ENCODE measurements around the gene SRGAP1.
"Not testable (repeated sequence)": the region's sequence is repeated elsewhere in the genome, so short reads cannot be mapped to it uniquely, and the experiment has no call there.

The SRGAP1 gene

DNA sequence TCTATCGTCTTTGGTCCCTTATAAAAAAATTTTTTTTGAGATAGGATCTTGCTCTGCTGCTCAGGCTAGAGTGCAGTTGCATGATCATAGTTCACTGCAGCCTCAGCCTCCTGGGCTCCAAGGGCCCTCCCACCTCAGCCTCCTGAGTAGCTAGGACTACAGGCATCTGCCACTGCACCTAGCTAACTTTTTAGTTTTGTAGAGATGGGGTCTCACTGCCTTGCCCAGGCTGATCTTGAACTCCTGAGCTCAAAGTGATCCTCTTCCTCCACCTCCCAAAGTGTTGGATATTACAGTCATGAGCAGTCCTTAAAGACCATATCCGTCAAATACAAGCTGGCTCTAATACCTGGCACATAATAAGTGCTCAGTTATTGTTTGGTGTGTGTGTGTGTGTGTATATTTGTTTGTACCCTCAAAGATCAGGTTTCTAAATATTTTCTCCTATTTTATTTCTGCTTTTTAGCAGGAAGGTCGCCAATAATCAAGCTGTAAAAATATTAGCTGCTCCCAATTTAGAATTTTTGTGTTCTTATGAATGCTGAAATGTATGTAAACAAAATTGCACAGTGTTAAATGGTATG lies 30.5 kb downstream of the SRGAP1 start:
- DNase-seq, result no peak

DNA sequence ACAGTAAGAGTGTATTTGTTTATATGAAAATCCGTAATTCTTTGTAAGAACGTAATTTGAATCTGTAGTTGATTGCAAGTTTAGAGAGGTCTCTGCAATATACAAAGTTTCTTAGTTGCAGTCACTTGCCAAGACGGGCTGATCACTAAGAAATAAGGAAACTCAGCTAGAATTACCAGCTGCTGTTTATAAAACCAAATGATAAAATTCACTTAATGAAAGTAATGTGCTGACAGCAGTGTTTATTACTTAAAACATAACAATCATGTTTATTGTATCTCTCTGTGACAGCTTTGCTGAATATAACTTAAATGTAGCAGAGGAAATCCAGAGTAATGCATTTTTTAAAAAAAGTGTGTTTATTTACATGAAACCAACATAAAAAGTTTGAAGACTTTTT lies 31.2 kb downstream of the SRGAP1 start:
- no peak for DNase-seq

DNA sequence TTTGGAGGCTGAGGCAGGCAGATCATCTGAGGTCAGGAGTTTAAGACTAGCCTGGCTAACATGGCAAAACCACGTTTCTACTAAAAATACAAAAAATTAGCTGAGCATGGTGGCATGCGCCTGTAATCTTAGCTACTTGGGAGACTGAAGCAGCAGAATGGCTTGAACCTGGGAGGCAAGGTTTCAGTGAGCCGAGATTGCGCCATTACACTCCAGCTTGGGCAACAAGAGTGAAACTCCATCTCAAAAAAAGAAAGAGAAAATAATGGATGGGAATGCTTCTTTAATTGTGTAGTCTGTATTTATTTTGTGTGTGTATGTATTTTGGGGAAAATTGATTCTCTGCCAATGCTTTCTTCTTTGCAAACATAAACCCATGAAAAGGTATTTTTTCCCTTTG lies 32.5 kb downstream of the SRGAP1 start:
- no peak for DNase-seq

DNA sequence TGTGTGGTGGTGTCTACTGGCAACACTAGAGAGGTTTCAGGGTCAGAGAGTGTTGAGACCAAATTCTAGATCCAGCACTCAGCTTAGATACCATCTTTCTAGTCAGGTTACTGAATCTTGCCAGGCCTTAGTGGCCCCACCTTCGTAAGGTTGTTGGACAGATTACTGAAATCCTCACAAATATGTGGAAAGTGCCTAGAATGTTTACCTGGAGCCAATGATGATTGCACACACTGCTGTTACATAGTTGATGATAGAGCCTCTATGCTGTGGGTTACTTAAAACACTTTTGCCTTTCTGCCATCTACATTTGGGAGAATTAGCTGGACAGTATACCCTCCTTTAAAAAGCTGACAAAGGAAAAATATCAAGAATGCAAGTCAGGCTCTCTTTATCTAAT lies 33.2 kb downstream of the SRGAP1 start:
- DNase-seq, result no peak

DNA sequence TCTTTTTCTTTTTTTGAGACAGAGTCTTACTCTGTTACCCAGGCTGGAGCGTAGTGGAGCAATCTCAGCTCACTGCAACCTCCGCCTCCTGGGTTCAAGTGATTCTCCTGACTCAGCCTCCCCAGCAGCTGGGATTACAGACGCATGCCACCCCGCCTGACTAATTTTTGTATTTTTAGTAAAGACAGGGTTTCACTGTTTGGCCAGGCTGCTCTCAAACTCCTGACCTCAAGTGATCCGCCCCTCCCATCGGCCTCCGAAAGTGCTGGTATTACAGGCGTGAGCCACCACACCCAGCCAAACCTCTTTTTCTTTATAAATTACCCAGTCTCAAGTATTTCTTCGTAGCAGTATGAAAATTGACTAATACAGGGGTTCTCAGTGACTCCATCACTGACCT lies 35.7 kb downstream of the SRGAP1 start:
- DNase-seq, result not testable (repeated sequence)

DNA sequence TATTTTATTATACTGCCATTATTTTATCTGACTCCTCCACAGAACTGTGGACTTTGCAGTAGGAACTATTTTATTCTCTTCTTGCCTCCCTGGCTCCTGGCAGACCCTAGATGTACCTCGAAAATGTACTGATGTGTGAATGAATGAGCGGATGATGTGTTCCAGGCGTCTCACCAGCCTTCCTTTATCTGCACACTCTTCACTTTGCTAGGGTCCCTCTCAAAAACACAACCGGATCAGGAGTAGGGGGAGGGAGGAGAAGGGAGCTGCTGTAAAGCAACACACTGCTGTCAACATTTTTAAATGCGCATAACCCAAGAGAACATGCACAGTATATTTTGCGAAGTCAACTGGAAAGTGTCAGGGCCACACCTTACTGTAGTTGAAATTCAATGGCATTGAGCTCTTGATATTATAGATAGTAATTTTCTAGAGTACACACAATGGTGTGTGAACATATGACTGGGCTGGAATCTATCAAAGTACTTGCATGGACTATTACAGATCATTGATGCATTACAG lies 36.3 kb downstream of the SRGAP1 start:
- DNase-seq, result no peak

DNA sequence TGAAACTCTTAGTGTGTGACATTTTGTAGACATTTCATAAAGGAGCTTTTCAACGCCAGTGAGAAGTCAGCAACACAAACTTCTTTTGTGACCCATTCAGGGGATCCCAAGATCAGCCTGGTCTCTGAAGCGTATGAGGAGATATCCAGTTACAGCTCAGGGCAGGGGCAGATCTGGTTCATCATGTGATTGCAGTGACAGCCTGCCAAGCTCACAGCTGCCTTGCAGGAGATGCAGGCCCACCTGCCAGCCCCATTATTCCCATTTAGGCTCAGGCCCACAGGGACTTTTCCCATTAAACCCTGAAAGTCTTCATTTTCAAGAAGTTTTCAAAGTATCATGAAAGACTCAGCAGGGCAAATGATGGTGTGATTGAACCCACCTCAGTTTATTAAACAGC lies 38.3 kb downstream of the SRGAP1 start:
- DNase-seq, result no peak

DNA sequence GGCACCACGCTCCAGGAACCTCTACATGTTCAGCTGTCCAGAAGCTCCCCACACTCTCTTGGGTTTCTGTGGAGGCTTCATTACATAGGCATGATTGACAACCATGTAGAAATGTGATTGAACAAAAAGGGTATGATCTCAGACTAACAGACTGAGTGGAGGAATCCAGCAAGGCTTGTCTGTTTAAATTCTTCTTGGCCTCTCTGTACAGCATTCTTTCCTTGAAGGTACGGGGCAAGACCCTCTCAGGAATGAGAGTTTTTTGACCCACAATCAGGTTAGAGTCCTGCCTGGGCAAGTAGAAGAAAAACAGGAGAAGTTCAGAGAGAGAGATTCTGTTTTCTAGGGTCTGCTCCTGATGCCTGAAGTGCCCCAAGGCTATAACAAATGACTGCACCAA lies 40.9 kb downstream of the SRGAP1 start:
- DNase-seq, result no peak

DNA sequence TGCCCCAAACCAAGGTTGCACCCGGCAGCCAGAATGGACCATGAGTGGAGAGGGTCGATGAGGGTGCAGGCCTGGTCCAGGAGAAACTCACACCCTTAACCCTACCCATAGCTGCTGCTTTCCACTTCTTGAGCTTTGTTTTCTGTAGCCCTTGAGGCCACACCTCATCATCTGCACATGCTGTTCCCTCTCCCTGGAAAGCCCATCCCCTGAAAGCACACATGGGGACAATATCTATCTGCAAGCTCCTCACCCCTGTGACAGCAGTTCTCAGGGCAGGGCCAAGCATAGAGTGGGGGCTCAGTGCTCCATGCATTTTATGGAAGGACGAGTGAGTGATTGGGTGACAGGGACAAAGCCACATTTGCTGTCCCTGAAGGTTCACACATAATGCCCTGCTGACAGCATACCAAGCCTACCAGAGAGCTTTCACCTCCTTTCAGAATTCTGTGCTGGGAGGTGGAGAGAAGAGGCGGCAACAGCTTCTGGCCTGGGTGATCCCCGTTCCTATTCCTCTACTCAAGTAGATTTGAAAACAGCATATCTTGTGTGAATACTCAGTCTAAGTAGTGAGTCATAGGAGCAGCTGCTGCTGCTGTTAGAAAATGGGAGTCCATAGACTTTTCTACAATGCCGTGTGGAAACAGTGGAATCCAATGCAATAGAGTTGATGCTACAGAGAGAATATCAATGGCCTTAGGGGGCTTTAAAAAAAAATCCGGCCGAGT lies 44.6 kb downstream of the SRGAP1 start:
- DNase-seq, result no peak

DNA sequence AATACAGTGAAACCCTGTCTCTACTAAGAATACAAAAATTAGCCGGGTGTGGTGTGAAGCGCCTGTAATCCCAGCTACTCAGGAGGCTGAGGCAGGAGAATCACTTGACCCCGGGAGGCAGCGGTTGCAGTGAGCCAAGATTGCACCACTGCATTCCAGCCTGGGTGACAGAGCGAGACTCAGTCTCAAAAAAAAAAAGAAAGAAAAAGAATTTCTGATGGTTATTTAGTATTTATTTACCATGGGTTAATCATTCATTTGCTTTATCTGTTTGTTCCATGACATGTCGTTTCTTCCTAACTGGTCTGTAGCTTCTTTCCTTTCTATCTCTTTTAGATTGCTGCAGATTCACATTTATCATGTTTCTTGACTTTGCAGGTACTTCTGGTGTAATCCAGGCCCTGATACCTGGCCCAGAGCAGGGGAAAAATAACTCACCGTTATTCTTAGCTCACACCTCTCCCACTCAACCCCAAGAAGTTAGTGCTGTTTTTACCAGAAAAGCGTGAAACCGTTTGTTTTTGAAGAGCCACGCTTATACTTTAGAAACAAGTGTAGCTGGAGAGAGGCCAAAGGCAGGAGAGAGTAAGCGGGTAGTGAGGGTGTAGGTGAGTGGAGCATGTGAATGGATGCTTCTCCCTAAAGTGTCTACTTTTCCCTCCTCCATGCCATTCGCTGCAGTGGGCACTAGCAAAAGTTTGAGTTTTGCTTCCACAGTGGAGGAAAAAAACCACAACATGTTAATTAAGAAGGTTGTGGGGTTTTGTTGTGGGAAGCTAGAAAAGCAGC lies 45.4 kb downstream of the SRGAP1 start:
- no peak for DNase-seq

DNA sequence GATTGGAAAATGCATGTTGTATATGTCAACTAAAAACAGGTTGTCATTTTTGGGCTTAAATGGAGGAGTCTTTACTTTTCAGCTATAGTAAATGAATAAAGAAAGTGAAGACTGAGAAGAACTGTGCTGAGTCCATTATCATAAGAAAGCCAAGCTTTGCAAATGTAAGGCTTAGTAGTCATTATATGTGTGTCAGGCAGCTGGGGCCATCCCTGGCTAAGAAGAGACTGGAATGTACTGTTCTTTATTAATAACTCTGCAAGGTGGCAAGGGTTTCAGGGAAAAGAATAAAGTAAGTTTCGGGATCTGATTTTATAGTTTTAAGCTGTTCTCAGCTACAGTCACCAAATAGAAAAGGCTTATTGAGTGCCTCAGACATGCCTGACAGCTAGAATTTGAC lies 48.7 kb downstream of the SRGAP1 start:
- no peak for DNase-seq

DNA sequence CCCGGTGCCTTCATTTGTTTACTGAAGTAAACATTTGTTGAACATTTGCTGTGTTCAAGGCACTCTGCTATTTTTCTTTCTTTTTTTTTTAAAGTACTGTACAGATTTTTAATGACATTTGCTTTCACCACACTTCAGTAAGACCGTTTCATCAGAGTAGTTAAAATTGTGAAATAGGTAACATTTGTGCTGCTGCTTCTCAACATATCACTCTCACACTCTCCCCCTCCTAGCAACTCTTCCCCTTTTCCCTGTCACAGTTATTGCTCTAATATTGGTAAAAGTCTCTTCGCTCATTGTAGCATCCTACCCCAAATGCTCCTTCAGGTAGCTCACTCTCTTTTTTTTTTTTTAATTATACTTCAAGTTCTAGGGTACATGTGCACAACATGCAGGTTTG lies 49.6 kb downstream of the SRGAP1 start:
- DNase-seq, result no peak

DNA sequence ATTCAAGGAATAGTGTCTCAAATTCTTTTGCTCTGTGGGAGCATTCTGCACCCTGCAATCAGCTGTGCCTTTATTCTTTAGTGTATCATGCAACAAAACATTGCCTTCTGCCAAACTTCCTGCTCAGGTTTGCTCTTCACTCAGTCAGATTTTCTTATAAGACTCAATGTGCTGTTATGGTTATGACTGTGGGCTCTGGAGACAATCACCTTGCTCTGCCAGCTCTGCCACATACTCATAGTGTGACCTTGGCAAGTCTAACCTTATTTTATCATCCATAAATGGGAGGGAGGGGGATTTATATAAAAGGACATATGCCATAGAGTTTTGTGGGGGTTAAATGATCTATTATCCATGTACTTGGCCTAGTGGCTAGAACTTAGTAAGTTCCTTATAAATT lies 51.3 kb downstream of the SRGAP1 start:
- no peak for DNase-seq

DNA sequence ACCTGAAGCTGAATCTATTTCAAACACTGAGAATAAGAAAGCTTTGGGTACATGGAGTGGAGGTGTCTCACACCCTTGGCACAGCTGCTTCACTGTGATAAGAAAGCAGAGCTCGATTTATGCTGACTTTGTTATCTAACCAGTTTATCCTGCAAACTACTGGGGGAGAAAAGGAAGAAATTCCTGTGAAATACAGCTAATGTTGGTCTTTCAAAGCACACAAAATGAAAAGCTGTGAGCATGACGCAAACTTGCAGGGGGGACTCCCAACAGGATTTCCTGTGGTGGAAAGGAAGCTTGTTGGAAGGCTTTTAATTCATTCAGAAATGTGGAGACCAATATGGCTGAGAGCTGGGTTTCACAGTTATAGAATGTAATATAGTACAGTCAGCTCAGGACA lies 53.4 kb downstream of the SRGAP1 start:
- no peak for DNase-seq

DNA sequence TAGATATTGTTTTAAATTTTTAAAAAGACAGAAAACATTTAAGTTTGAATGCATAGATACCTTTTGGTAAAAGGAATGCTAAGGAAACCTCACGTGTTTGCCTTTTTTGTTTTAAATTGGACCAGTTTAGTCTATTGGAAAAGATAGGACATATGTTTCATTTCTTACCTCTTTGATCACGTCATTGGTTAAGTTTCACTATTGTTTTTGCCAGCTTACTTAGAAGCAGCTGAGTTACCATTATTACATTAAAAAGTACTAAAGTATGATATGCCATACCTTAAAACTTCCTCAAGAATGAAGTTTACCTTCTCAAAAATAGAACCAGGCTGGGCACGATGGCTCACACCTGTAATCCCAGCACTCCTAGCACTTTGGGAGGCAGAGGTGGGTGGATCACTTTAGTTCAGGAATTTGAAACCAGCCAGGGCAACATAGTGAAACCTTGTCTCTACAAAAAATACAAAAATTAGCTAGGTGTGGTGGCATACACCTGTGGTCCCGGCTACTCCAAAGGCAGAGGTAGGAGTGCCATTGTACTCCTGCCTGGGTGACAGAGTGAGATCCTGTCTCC lies 54.4 kb downstream of the SRGAP1 start:
- no peak for DNase-seq

DNA sequence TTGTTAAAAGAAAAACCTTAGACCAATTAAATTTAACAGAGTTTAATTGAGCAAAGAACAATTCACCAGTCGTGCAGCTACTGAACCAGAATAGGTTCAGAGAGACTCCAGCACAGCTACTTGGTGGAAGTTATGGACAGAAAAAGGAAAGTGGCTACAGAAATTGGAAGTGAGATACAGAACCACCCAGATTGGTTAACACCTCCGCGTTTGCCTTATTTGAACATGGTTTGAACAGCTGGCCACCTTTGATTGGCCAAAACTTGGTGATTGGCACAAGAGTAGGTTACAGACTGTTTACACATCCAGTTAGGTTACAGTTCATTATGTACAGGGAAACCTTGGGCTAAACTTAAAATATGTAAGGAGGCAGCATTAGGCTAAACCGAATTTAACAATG lies 54.9 kb downstream of the SRGAP1 start:
- no peak for DNase-seq

DNA sequence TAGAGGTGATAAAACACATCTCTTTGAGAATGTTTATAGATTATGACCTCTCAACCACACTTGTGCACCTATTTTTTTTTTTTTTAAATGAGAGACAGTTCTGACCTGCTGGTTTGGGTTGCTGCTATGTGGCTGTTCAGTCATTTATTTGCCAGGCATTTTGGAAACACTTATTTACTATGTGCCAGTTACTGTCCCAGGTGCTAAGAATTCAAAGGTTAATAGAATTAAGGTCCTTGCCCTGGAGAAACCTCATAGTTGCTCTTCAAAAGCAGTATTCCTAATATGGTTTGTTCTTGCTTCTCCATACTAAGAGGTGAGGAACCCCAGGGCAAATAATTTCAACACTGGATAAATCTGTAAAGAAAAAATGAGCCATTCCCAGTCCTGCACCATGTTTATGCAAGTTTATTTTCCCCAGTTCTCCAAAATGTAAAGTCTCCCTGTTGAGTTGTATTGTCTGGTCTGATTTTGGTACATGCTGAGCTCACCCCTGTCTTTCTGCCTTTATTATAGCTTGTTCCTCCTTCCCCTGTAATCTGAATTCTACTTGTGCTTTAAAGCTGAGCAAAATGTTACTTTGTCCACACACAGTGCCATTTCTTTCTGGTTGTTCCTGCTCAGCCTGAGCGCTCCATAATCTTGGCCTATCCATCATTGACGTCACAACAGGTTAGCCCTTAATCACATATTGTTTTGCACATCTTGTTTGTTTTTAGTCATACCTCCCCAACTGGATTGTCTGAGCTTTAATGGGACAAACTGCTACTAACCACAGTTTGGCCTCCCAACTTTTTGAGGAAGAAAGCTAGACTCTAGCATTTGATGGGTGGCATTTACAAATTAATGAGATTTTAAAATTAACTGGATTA lies 56.7 kb downstream of the SRGAP1 start:
- no peak for DNase-seq

DNA sequence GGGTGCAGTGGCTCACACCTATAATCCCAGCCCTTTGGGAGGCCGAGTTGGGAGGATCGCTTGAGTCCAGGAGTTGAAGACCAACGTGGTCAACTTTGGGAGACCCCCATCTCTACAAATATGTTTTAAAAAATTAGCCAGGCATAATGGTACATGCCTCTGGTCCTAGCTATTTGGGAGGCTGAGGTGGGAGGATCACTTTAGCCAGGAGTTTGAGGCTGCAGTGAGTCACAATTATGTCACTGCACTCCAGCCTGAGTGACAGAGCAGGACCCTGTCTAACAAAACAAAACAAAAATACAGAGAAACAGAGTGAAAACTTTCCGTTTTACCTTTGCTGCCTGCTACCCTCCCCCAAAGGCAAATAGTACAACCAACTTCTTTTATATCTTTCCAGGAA lies 60.2 kb downstream of the SRGAP1 start:
- no peak for DNase-seq

DNA sequence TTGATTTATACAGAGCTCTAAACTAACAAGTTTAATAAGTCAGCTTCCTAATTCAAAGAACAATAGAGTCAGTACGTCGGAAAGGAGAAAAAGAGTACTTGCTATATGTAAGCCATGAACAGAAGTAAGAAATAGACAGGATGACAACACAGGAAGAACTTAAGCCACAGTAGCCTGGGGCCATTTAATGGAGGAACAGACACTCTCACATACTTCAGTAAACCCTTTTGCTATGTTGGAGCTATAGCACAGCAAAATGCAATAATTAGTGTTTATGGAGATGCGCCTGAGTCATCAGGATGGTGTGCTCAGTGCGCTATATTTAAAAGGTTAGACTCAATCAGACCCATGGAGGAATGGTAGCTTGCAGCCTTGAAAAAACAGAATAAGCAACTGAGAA lies 61.0 kb downstream of the SRGAP1 start:
- no peak for DNase-seq

DNA sequence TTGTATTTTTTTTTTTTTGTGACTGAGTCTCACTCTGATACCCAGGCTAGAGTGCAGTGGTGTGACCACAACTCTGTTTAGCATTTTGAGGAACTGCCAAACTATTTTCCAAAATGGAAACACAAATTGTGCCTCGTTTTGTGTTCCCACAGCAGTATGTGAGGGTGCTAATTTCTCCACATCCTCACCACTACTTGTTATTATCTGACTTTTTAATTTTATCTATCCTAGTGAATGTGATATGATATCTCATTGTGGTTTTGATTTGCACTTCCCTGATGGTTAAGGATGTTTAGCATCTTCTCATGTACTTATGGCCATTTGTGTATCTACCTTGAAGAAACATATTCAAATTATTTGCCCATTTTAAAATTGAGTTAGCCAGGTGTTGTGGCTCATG lies 62.4 kb downstream of the SRGAP1 start:
- no peak for DNase-seq

DNA sequence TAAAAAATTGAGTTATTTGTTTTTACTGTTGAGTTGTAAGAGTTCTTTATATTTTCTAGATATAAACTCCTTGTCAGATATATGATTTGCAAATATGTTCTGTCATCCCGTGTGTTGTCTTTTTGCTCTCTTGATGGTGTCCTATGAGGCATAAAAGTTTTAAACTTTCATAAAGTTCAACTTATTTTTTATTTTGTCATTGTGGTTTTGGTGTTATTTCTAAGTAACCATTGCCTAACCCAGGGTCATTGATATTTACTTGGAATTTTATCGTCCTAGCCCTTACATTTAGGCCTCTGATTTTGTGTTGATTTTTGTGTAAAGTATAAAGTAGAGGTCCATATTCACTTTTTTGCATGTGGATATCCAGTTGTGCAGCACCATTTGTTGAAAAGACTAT lies 63.1 kb downstream of the SRGAP1 start:
- no peak for DNase-seq

DNA sequence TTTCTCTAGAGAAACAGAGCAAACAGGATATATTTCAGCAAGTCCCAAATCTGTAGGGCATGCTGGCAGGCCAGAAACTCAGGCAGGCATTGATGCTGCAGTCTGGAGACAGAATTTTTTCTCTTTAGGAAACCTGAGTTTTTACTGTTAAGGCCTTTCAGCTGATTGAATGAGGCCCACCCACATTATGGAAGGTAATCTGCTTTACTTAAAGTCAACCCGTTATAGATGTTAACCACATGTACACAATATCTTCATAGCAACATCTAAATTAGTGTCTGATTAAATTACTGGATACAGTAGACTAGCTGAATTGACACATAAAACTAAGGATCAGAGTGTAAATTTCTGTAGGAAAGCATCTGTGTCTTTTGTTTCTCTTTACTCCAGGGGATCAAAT lies 65.2 kb downstream of the SRGAP1 start:
- no peak for DNase-seq

DNA sequence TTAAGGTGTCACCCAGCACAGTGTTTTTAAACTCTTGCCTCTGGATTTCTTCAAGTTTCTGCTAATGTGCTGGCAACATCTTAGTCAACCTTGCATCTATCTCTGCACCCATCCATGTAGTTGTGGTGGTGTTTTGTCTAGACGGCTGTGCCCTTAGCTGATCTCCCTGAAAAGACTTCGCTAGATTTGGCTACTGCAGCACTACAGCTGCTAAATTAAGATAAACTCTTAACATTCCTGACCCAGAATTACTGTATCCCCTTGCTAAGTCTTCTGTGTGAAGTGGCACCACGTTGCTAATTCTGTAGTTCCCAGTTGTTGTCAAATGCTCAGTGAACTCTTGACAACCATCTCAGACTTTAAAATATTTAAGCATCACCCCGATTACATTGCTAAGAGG lies 66.8 kb downstream of the SRGAP1 start:
- DNase-seq, result no peak

Data from GF-D8 (cell line).